Ascending aorta (tissue), 2 donors: ENCODE results near the gene SURF2. TPM values are rescaled to one million over a fixed set of nuclear protein-coding genes. Genes with fewer than 3 reads are reported as not detected.

Experiments
- DNase-seq, 2 donors: peaks; one replicate each; pipeline ENCODE4 v3.0.0-alpha.2; 2019; ENCODE audit warnings: low spot score in 2 of 2
- H3K27ac ChIP-seq, 2 donors: fragments of 200-600 bp; sonication (generic); one replicate each; pipeline ENCODE4 v1.5.1; 2016 to 2017; ENCODE audit warnings: mild to moderate bottlenecking in 1 of 2
- H3K27me3 ChIP-seq: fragments of 200-600 bp; sonication (generic); one replicate; pipeline ENCODE4 v1.5.1; 2017
- H3K36me3 ChIP-seq, 2 donors: fragments of 200-600 bp; sonication (generic); one replicate each; pipeline ENCODE4 v1.5.1; 2016
- H3K4me1 ChIP-seq, 2 donors: fragments of 200-600 bp; sonication (generic); one replicate each; pipeline ENCODE4 v1.5.1; 2016 to 2017; ENCODE audit warnings: mild to moderate bottlenecking in 1 of 2
- H3K4me3 ChIP-seq, 2 donors: fragments of 200-600 bp; sonication (generic); one replicate each; pipeline ENCODE4 v1.5.1; 2016 to 2017; ENCODE audit warnings: mild to moderate bottlenecking in 1 of 2
- H3K9me3 ChIP-seq, 2 donors: fragments of 200-600 bp; sonication (generic); one replicate each; pipeline ENCODE4 v1.5.1; 2016
- CTCF ChIP-seq, 3 experiments: fragments of 200-600 bp in 2 of 3; fragments of 450-650 bp in 1 of 3; sonication (generic) in 2 of 3; IDR thresholded peaks; one replicate each; pipeline ENCODE4 v1.5.1; 2016 to 2019; ENCODE audit warnings: antibody characterized with exemption in 3 of 3, mild to moderate bottlenecking in 1 of 3, moderate library complexity in 1 of 3
- intact Hi-C: fragments of 100-400 bp; cut with DNase I; formaldehyde crosslinking; loops from one replicate; pipeline ENCODE4 v1.15.1; 2023
- total RNA-seq: library from RNA; depleted of rRNA; stranded (reverse); fragments of >200 nt; gene quantifications from one replicate; pipeline ENCODE4 v1.1.0, GENCODE V29; 2016

The SURF2 gene
- total RNA-seq, 1 donor from 2014 or later, result 4.4 TPM

DNA sequence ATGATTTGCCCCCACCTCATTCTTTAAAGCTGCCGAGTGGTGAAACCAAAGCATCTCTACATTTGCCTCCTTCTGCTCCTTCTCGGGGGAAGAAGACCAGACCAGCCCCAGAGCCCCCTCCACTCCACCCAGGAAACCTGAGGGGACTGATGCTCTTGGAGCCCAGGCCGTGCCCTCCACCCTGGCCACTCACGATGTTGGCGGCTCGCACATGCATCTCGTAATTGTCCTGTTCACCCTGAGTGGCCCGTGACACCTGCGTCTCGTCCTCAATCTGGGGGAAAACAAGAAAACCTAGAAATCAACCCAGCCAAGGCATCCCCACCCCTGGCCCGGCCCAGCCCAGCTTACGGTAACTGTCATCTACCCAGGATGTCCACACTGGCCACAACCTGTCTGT lies 11.4 kb upstream of the SURF2 start:
- Histone ChIP-seq H3K27ac (no peak overlapping the region), H3K4me3 (no peak overlapping the region), H3K9me3 (no peaks in the 10 kb centered on the region), H3K27me3 (no peaks in the 10 kb centered on the region), H3K36me3 (peaks cover 46 to 67% of the 10 kb centered on the region in 2 donors), H3K4me1 (peaks cover 6 to 22% of the 10 kb centered on the region in 2 donors)
- no peak for TF ChIP-seq CTCF (IDR thresholded peaks at IDR 0.05)
- no peak for DNase-seq
- intact Hi-C loops, result loop anchor here (10.0 kb wide), 1 partner anchor 990 kb away; the partner anchor contains the start of gene SETX

GRCh38 chr9:133345596-133345995 lies 10.8 kb upstream of the SURF2 start:
- TF ChIP-seq CTCF (IDR thresholded peaks at IDR 0.05), result no peak
- no peak for DNase-seq
- Histone ChIP-seq H3K4me1 (peaks cover 6 to 22% of the 10 kb centered on the region in 2 donors), H3K27me3 (no peaks in the 10 kb centered on the region), H3K4me3 (no peak overlapping the region), H3K36me3 (peaks cover 50 to 67% of the 10 kb centered on the region in 2 donors), H3K9me3 (no peaks in the 10 kb centered on the region), H3K27ac (no peak overlapping the region)
- intact Hi-C loops, result loop anchor here (10.0 kb wide), 1 partner anchor 991 kb away; the partner anchor contains the start of gene SETX

DNA sequence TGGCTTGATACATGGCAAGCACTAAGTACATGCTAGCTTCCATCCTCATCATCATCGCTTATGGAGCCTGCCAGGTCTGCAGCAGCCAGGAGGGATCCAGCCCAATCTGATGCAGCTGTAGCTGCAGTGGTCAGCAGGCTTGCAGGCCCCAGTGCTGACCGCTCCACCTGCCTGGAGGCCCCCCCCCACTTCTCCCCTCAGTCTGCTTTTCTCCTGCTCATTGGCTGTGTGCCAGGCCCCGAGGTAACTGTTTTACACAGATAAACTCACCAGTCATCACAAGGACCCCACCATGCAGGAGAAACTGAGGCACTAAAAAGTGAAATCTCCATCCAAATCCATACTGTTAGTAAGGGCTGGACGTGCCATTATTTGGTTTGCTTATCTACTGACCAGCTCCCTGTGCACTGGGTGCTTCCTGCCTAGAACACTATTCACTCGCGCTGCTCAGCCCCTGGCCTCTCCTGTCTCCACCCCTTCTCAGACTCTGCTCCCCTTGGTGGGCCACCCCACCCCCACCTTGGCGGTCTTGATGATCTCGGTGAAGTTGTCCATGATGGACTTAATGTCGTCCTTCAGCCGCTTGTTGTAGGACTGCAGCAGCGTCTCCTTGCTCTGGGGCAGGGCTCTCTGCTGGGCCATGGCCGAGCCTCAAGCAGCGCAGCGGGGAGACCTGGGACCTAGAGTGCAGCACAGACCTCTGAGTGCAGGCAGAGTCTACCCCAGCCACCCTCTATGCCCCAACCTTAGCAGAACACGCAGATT lies 10.1 kb upstream of the SURF2 start:
- H3K27ac ChIP-seq, result no peak overlapping the region
- peaks cover 55 to 67% of the 10 kb centered on the region in 2 donors for H3K36me3 ChIP-seq
- intact Hi-C loops, result loop anchor here (10.0 kb wide), 1 partner anchor 991 kb away; the partner anchor contains the start of gene SETX
- H3K4me3 ChIP-seq, result peak overlapping the region; percentile 69 to 80
- no peak for TF ChIP-seq CTCF (IDR thresholded peaks at IDR 0.05)
- H3K27me3 ChIP-seq, result no peaks in the 10 kb centered on the region
- DNase-seq, result no peak
- no peaks in the 10 kb centered on the region for H3K9me3 ChIP-seq
- H3K4me1 ChIP-seq, result peaks cover 6 to 22% of the 10 kb centered on the region in 2 donors

DNA sequence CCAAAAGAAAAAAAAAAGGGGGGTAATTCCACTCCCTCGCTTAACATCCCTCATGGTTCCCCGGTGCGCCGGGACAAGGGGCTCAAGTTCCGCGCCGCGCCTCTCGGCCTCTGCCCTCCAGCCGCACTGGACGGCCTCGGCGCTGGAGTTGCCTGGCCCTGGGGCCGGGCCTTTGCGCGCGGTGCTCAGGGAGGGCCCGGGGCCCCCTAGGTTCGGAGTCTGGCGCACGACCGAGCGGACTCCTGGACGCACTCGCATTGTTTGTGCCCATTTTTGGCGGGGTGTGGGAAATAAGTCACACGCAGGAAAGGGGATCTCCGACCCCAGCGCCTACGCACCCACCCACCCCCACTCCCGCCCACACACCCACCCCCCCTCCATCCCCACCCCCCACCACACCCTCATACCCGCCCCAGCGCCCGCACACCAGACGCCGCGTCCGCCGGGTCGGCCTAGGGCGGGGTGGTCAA lies 8.8 kb upstream of the SURF2 start:
- Histone ChIP-seq H3K27me3 (no peaks in the 10 kb centered on the region), H3K27ac (peak overlapping the region; percentile 86 to 94), H3K4me3 (peak overlapping the region; percentile 69 to 80), H3K36me3 (peaks cover 53 to 67% of the 10 kb centered on the region in 2 donors), H3K9me3 (no peaks in the 10 kb centered on the region), H3K4me1 (peaks cover 6 to 22% of the 10 kb centered on the region in 2 donors)
- intact Hi-C loops, result loop anchor here (10.0 kb wide), 1 partner anchor 993 kb away; the partner anchor contains the start of gene SETX
- TF ChIP-seq CTCF (IDR thresholded peaks at IDR 0.05), result no peak
- DNase-seq, result no peak

DNA sequence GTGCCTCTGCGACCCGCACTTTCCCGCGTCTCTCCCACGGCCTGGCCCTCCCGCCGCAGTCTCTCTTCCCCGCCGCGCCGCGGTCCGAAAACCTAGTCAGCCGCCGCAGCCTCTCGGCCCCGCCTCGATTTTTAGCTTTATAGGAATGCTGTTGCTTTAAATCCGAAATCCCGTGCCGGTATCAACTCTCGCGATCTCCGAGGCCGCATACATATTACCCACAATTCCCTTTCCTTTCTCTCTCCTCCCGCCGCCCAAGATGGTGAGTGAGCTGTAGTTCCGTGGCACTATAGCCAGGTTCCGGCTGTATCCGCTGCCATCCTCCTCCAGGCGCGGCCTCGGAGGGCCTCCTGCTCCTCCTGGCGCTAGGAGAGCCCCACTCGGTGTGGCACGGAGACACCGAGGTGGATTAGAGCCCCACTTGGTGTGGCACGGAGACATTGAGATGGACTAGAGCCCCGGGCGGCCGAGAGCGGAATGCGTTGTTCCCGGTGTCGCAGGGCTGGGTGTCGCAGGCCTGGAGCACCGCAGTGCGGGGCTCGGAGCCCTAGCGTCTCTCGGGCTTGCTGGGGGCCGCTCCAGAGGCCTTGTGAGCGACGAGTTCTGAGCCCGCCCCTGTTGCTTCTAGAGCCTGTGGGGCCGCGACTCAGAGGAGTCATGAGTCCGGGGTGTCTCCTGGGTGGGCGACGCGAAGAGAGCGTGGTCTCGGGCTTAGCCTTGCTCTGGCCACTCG lies 8.2 kb upstream of the SURF2 start, which contains the start of the genes MED22 and RPL7A:
MED22 (minus strand) TSS at position 147 of the 733 bp plus-strand sequence. CDS start 1,469 bp downstream, outside the sequence.
RPL7A (plus strand) TSS at position 234 of the 733 bp plus-strand sequence; CDS start at position 260, 26 bp downstream.
- peaks cover 53 to 64% of the 10 kb centered on the region in 2 donors for H3K36me3 ChIP-seq
- peaks cover 6 to 22% of the 10 kb centered on the region in 2 donors for H3K4me1 ChIP-seq
- peak within 1 kb of the TSS; percentile 69 to 80 for H3K4me3 ChIP-seq
- peak in 1 of 3 experiments; percentile 9 for TF ChIP-seq CTCF (IDR thresholded peaks at IDR 0.05)
- no peaks in the 10 kb centered on the region for H3K9me3 ChIP-seq
- H3K27me3 ChIP-seq, result no peaks in the 10 kb centered on the region
- intact Hi-C loops, result loop anchor here (1.0 to 10.0 kb wide), 5 partner anchors 8 to 993 kb away; partner anchors contain the start of genes CACFD1, SETX, STKLD1 and SURF1
- peak within 1 kb of the TSS; percentile 86 to 94 for H3K27ac ChIP-seq
- DNase-seq, result peak; percentile 86 to 97
